GM06990 (cell line): ENCODE measurements around the gene NOTCH1.

Experiments used
- DNase-seq: peaks from one replicate; pipeline ENCODE4 v3.0.0-alpha.2; 2011; ENCODE audit not compliant: insufficient read length; ENCODE audit errors: extremely low read depth
- H3K27me3 ChIP-seq: replicated peaks from 2 replicates; pipeline ENCODE4 v1.6.0; 2011; ENCODE audit warnings: low read length; ENCODE audit not compliant: control insufficient read depth, insufficient read depth
- H3K36me3 ChIP-seq: 2 replicates; pipeline ENCODE4 v1.5.1; 2011; ENCODE audit warnings: low read length; ENCODE audit not compliant: control insufficient read depth, insufficient read depth
- H3K4me3 ChIP-seq: replicated peaks from 2 replicates; pipeline ENCODE4 v1.5.1; 2011; ENCODE audit warnings: low read depth, mild to moderate bottlenecking, control low read depth, low read length
- TF ChIP-seq, protein P1 (sequence below): IDR thresholded peaks from 2 replicates; pipeline ENCODE4 v1.5.1; 2011; ENCODE audit warnings: low read length, control low read depth, mild to moderate bottlenecking, inconsistent platforms; ENCODE audit not compliant: insufficient read depth, poor library complexity, severe bottlenecking

Gene NOTCH1

DNA sequence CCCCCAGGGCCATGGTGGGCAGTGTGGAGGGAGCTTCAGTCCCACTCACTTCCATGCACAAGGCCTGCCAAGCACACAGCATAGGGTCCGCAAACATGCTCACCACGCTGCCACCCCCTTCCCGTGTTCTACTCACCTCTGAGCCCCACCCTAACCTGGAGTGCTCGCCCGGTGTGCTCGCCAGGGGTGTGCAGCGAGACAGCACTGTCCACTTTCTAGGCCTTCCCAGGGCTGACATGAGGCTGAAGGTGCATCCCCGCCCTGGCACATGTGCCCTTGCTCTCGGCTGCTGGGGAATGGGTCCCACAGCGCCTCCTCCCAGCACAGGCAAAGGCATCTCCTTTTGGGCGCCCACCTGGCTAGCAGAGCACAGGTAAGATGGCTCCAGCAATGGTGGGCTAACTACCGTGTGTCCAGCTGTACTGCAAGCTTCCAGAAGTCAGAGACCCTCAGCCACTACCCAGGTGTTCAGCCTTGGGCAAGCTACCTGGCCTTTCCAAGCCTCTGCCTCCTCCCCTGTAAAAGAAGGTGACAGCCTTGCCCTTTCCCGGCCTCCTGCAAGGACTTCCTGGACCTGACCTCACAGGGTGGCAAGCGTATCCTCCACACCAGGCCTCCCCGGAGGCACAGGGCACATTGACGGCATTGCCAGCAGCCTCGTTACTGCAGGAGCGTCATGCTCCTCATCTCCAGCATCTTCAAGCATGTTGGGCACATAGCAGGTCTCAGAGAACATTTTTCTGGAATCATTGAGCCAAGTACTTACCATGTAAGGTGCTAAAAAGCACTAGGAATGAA, 58.8 kb downstream of the NOTCH1 start:
- no peak overlapping the region for H3K4me3 ChIP-seq
- H3K27me3 ChIP-seq: no peaks in the 10 kb centered on the region; the same call in 1 of the 2 replicates
- TF ChIP-seq, protein P1, sequence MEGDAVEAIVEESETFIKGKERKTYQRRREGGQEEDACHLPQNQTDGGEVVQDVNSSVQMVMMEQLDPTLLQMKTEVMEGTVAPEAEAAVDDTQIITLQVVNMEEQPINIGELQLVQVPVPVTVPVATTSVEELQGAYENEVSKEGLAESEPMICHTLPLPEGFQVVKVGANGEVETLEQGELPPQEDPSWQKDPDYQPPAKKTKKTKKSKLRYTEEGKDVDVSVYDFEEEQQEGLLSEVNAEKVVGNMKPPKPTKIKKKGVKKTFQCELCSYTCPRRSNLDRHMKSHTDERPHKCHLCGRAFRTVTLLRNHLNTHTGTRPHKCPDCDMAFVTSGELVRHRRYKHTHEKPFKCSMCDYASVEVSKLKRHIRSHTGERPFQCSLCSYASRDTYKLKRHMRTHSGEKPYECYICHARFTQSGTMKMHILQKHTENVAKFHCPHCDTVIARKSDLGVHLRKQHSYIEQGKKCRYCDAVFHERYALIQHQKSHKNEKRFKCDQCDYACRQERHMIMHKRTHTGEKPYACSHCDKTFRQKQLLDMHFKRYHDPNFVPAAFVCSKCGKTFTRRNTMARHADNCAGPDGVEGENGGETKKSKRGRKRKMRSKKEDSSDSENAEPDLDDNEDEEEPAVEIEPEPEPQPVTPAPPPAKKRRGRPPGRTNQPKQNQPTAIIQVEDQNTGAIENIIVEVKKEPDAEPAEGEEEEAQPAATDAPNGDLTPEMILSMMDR: no peak

DNA sequence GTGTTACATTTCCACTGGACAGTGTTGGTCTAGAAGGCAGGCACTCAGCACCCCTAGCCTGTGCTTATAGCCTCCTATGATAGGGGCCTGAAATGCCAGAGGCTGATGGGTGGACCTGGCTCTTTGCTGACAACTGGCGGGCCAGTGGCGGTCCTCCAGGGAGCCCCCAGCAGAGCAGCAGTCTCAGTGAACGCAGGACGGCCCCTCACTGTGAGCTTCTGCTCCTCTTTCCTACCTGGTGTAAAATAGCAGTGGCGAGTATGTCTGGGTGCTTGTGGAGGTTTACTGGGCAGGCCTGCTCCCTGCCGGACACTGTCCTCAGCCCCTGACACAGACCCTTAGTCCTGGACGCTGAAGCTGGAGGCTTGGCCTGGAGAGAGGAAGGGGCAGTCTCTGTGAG, 59.7 kb downstream of the NOTCH1 start:
- no peak overlapping the region for H3K4me3 ChIP-seq
- no peaks in the 10 kb centered on the region; the same call in 1 of the 2 replicates for H3K27me3 ChIP-seq
- TF ChIP-seq, protein P1: no peak
- DNase-seq: no peak
- no peaks in the 10 kb centered on the region for H3K36me3 ChIP-seq

More for the DNA sequence above, 58.8 kb downstream of the NOTCH1 start:
- no peak for DNase-seq
- H3K36me3 ChIP-seq: no peaks in the 10 kb centered on the region

DNA sequence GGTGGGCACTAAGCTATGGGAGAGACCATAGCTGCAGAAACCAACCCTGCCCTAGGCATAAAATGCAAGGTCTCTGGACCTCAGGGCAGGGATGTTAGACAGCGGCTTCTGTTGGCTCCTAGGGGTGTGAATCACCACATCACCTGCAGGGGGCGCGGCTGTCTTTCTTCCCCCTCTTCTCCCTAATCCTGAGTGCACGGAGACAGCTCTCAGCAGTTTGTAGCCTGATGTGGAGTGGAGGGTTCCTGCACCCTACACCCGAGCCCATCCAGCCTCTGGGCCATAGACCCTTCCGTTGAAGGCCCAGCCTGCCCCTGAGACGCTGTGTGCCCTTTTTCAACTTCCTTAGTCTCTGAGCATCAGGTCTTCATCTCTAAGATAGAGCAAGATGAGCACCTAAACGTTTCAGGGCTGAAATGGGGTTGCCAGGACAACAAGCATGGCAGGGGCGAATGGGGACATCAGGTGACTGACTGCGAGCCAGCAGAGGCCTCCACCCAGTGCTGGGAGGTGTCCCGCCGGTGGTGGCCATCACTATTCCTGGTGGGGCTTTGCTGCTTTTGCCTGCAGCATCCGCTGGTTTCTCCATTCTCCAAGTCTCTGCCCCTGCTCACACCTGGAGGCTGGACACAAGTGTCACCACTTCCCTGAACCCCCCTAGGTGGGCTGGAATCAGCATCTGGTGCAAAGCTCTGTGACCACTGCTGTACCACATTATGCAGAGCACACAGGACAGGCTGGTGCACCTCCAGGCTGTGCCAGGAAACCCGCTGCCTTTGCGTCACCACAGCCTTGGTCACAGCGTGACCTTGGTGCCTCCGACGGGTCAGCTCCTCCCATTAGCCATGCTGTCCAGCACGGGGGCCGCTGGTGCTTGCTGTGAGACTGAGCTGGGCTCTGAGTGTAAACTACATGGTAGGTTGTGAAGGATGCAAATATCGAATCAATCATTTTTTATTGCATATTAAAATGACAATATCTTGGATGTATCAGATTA, 60.5 kb downstream of the NOTCH1 start:
- Histone ChIP-seq H3K27me3 (no peaks in the 10 kb centered on the region; the same call in 1 of the 2 replicates), H3K36me3 (no peaks in the 10 kb centered on the region), H3K4me3 (no peak overlapping the region)
- TF ChIP-seq, protein P1: peak; percentile 86
- peak; percentile 61 for DNase-seq

DNA sequence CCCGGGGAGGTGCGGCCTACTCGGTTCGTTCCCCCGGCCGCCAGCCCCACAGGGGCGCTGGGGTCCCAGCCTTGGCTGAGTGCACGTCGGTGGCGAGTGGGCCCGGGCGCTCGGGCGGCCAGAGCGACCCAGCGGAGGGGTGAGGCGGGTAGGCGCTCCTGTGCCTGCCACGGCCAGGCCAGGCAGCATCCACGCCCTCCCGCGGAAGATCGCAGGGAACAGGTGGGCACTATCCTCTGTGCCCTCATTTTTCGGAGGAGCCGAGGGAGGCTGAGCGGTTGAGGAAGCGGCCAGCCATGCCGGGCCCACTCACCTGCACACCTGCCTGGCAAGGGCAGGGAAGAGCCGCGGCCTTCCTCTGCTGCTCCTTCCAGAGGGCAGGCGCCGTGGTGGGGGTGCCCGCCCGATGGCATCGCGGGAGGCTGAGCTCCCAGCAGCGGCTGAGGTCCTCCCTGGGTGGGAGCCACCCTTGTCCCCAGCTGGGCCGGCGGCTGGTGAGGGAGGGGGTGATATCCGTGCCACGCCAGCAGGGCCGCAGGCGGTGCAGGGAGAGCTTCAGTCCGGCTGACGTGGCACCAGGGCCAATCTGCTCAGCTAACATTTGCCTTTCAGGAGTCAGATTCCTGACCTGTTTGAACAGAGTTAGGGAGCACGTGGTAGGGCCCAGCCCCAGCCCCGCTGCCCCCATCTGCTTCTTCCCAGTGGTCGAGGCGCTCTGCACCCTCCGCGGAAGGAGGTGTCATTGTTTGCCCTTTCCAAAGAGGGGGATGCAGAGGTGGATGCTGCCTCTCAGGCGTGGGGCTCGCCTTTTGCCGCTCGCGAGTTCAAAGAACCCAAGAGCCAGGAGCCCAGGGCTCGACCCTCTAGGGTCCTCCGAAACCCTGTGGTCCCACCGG, 61.4 kb downstream of the NOTCH1 start:
- peak; percentile 38 for DNase-seq
- peaks cover 4% of the 10 kb centered on the region for H3K36me3 ChIP-seq
- peak overlapping the region; percentile 76 for H3K4me3 ChIP-seq
- H3K27me3 ChIP-seq: no peaks in the 10 kb centered on the region; the same call in 1 of the 2 replicates
- TF ChIP-seq, protein P1: no peak

DNA sequence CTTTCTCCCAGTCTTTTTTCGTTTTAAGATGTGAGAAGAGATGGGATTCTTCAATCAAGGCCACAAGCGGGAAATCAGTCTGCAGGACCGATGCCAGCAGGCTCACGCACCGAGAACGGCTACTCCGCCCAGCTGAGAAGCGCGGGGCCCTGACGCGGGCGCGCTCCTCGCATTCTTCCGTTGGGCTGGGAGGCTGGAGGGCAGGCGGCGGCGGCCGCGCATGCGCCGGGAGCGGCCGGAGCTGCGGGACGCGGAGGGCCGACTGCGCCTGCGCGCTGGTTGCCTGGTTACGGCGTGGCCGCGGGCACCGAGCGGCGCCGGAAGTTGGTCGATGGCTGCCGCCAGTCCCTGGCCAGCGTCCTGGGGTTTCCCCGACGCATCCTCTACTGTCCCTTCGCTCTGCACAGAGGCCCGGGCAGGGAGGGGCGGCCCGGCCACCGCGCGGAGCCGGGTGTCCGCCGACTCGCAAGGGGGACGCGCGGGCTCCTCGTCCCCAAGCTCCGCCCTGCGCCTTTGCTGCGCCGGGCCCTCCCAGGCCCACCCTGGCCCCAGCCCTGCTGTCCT, 62.2 kb downstream of the NOTCH1 start:
- TF ChIP-seq, protein P1: no peak
- peak; percentile 93 for DNase-seq
- peaks cover 4% of the 10 kb centered on the region for H3K36me3 ChIP-seq
- peak overlapping the region; percentile 76 for H3K4me3 ChIP-seq
- no peaks in the 10 kb centered on the region; the same call in 1 of the 2 replicates for H3K27me3 ChIP-seq
